ENCODE results near the gene HCAR3. TPM values are rescaled to one million over a fixed set of nuclear protein-coding genes. Genes with fewer than 3 reads are reported as not detected.
"Not testable (repeated sequence)": the region's sequence is repeated elsewhere in the genome, so short reads cannot be mapped to it uniquely, and the experiment has no call there.

The HCAR3 gene
- under 1 TPM; 0.09 to 0.10 (median 0.09) TPM for polyA plus RNA-seq (ENCODE audit: insufficient read depth in 1 of 5, insufficient read length in 5 of 5, low replicate concordance in 1 of 5)
- long read RNA-seq, donor 1, partial matches to known transcripts: 0 of 1 reads
- long read RNA-seq, donor 1, other reads (novel, unspliced or antisense): 0 of 1 reads
- long read RNA-seq, donor 2: 0 reads
- long read RNA-seq, donor 3: 0 reads
- long read RNA-seq, donor 4: 0 reads
- long read RNA-seq, donor 5, partial matches to known transcripts: 0 of 1 reads
- long read RNA-seq, donor 5, other reads (novel, unspliced or antisense): 0 of 1 reads
- long read RNA-seq, donor 6: 0 reads
- long read RNA-seq, donor 7: 0 reads
- long read RNA-seq, donor 8: 0 reads

- DNase-seq: not testable (repeated sequence)
These were observed at the start of gene HCAR3 for GRCh38 chr12:122716658-122717057. Gene HCAR3, minus strand, starts transcription at chr12:122716811. Its CDS starts 74 bp downstream, at chr12:122716737.

GRCh38 chr12:122757568-122757967 lies 41.0 kb upstream of the HCAR3 start:
- DNase-seq: no peak

DNA sequence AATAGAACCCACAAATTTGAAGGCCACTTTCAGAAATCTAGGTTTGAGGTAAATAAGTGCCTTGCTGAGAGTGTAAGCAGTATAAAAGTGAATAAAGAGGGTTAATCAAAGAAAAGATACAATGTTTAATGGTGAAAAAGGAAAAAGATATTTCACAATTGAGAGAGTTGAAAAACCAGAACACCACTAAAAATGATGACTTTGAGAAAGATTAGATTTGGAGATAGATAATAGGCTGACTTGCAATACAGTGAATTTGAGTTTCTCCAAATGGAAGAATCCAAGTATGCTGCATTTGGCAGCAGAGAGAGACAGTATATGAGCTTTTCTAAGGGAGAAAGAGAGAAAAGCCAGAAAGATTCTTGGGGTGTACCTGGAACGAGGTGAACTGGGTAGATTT lies 38.2 kb upstream of the HCAR3 start:
- DNase-seq: no peak

GRCh38 chr12:122753319-122753650 lies 36.7 kb upstream of the HCAR3 start:
- no peak for DNase-seq

DNA sequence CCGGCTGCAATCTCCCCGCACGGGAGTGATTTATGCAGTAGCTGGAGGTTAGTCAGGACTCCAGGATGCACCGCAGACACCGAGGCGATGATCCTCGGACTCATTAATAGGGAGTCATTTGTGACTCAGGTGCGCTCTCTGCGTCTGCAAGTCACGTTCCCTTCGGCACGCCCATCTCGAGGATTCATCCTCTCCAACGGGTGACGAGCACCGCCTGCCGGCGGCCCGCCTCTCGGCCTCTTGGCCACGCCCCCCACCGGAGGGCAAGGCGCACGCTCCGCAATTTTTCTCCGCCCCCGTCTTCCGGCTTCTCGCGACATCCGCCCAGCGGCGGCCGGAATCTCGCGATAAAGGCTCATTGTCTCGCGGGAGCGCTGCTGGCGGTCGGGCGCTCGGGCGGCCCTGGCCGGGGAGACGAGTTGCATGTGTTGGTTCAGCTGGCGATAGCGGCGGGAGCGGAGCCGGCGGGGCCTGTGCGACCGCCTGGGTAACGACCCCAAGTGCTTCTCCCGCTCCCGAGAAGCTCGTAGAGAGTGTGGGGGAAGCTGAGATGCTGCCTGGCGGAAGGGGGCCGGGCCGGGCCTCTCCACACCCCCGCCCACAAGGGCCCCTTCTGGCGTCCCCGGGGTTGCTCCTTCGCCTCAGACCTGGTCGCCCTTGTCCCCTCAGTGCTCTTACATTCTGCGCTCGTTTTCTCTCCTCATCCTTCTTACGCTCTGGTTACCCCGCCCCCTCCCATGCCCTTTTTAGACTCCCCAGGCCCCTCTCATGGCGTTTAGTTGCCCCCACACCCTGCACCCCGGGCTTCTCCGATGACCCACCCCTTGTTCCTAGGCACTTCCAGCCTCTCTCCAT lies 36.1 kb upstream of the HCAR3 start, which contains the start of gene DENR:
DENR (plus strand) TSS at position 361 of the 855 bp plus-strand sequence. CDS start 878 bp downstream, outside the sequence.
- DNase-seq: peak; percentile 97 to 98

DNA sequence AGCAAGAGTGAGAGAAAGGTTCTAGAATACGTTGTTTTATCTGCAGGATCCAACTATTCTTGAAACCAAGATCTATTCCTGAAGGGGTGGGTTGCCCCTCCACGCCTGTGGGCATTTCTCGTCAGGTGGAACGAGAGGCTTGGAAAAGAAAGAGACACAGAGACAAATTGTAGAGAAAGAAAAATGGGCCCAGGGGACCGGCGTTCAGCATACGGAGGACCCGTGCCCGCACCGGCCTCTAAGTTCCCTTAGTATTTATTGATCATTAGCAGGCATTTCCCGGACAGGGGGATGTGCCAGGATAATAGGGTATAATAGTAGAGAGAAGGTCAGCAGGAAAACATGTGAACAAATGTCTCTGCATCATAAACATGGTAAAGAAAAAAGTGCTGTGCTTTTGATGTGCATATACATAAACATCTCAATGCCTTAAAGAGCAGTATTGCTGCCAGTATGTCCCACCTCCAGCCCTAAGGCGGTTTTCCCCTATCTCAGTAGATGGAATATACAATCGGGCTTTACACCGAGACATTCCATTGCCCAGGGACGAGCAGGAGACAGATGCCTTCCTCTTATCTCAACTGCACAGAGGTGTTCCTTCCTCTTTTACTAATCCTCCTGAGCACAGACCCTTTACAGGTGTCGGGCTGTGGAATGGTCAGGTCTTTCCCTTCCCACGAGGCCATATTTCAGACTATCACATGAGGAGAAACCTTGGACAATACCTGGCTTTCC lies 34.3 kb upstream of the HCAR3 start:
- not testable (repeated sequence) for DNase-seq

DNA sequence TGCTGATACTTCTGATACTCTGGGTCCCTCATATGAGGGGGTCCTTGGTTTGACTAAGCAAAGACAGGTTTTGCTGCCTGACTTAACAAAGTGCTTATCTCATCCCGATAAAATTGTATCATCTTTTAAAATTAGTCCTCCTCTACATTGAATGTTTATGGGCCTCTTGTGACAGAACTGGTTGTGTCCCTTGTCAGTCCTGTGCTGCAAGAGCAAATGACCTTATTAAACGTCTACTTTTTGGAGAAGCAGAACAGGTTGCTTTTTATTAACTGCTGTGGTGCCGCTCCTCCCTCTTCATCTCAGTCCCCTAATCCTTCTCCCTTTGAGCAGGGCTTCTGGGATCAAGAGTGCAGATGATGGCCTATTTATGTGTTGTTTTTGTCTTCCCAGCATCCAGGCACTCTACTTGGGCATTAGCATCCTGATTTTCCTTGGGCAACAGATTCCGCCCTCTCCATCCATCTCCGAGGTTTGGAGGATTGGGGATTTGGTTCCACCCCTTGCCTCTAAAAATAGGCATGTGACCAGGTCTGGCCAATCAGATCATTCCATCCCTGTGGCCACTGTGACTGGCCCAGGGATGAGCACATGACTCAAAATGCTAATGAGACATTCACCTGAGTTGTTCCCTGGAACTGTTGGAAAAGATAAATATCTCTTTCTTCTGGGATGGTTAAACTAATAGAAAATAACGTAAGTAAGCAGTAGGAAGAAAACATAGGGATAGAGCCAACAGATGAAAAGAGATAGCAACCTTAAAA lies 33.1 kb upstream of the HCAR3 start:
- DNase-seq: no peak

DNA sequence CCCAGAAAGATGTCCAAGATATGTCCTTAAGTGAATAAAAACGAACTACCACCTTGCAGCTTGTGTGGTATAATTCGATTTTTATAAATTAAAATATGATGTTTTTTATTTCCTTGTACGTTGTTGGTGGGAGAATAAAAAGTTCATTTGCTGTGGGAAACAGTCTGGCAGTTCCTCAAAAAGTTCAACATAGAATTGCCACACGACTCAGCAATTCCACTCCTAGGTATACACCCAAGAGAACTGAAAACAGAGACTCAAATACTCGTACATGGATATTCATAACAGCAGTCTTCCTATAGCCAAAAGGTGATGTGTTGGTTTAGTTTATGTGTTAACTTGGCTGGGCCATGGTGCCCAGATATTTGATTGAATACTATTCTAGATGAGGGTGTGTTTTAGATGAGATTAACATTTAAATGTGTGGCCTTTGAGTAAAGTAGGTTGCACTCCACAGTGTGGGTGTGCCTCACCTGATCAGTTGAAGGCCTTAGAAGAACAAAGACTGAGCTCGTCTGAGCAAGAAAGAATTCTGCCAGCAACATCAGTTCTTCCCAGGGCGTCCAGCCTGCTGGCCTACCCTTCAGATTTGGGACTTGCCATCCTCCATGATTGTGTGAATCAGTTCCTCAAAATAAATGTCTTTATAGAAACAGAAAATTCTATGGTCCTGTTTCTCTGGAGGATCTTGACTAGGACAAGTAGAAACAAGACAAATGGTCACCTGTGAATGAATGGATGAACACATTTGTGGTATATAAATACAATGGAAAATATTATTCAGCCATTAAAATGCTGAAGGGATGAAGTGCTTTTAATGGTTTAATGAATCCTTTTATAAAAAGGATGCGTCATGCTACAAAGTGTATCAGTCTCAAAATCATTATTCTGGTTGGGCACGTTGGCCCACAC lies 30.9 kb upstream of the HCAR3 start:
- no peak for DNase-seq

- no peak for DNase-seq
These were observed 27.4 kb upstream of the HCAR3 start for GRCh38 chr12:122743895-122744525.

- DNase-seq: no peak
These were observed 23.7 kb upstream of the HCAR3 start for GRCh38 chr12:122740351-122740750.

GRCh38 chr12:122738571-122738970 lies 22.0 kb upstream of the HCAR3 start:
- DNase-seq: no peak

- DNase-seq: no peak
These were observed 16.0 kb upstream of the HCAR3 start for GRCh38 chr12:122732611-122733010.

- DNase-seq: no peak
These were observed 15.6 kb upstream of the HCAR3 start for GRCh38 chr12:122732170-122732569.

GRCh38 chr12:122730215-122731014 lies 13.8 kb upstream of the HCAR3 start, which contains the start of gene HCAR1:
Gene HCAR1, minus strand, starts transcription at chr12:122730844. Its CDS starts 505 bp downstream, at chr12:122730339.
- DNase-seq: no peak

- no peak for DNase-seq
These were observed 13.1 kb upstream of the HCAR3 start for GRCh38 chr12:122729583-122730214.

DNA sequence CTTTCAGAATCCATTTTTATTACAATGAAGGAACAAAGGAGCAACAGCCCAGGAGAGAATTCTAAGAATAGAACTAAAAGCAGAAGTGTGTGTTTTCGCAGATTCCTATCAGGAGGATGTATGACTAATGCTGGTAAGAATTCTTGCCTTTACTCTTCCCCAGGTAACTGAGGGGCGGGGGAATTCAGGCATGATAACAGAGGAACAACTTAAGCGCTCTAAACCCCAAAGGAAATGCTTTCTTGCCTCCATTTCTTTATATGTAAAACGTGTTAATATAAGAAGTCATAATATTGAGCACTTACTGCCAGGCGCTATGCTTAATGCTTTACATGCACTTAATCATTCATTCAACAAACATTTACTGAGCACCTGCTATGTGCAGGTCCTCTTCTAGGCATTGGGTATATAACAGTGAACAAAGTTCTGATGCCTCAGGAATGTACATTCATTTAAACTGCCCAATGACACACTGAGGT lies 9.5 kb upstream of the HCAR3 start:
- DNase-seq: no peak

DNA sequence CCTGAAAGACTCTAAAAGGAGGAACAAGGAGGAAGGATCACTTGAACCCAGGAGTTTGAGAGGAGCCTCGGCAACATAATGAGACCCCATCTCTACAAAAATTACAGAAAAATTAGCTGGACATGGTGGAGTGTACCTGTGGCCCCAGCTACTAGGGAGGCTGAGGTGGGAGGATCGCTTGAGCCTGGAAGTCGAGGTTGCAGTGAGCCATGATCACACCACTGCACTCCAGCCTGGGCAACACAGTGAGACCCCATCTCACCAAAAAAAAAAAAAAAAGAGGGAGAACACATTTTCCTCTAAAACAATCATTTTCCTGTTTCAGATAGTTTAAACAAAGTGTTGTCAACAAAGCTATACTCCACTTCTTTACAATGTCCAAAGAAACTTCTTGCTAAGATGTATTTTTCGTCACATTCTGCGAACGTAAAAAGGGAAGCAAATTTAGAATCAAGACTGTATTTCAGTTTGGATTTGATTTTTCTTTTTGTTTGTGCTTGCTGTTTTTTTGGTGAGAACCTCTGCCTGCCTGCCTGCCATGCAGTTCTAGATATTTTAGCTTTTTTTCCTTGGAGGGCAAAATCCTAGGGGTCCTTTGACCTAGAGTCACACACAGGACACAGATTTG lies 9.0 kb upstream of the HCAR3 start:
- no peak for DNase-seq

Data from right lung (tissue), 10 donors.